ENCODE results near the gene LAMB4.

GRCh38 chr7:108088729-108089128 is 41.4 kb downstream of the LAMB4 start:
- TF ChIP-seq CTCF (IDR thresholded peaks at IDR 0.05; ENCODE audit: insufficient read depth, low read length) (no peak), REST (IDR thresholded peaks at IDR 0.05; ENCODE audit: insufficient replicate concordance, low read depth) (no peak), POLR2AphosphoS5 (IDR thresholded peaks at IDR 0.05; ENCODE audit: low read depth) (no peak), GABPA (IDR thresholded peaks at IDR 0.05; ENCODE audit: low read depth) (no peak)
